ENCODE data around the gene FGGY.

- no peak for TF ChIP-seq CTCF (conservative IDR thresholded peaks at IDR 0.05 in 1 of 2, IDR thresholded peaks at IDR 0.05 in 1 of 2; ENCODE audit: extremely low read depth in 1 of 2, insufficient read depth in 1 of 2, low read depth in 1 of 2, low read length in 2 of 2)
- no peak for TF ChIP-seq EZH2 (IDR thresholded peaks at IDR 0.05; ENCODE audit: borderline replicate concordance, low read length)
These were observed 220.0 kb downstream of the FGGY start for GRCh38 chr1:59516881-59517280.
